Middle frontal gyrus (tissue), 1 donor: ENCODE data around the gene C11orf16.
A peak's percentile ranks its signal among the peaks of the same experiment; 100 is the strongest.
"Not testable (repeated sequence)": the region's sequence is repeated elsewhere in the genome, so short reads cannot be mapped to it uniquely, and the experiment has no call there.

Source experiments
- DNase-seq: peaks from one replicate; pipeline ENCODE4 v3.0.0-alpha.2; 2015; ENCODE audit warnings: low spot score; ENCODE audit errors: extremely low spot score

The C11orf16 gene, protein sequence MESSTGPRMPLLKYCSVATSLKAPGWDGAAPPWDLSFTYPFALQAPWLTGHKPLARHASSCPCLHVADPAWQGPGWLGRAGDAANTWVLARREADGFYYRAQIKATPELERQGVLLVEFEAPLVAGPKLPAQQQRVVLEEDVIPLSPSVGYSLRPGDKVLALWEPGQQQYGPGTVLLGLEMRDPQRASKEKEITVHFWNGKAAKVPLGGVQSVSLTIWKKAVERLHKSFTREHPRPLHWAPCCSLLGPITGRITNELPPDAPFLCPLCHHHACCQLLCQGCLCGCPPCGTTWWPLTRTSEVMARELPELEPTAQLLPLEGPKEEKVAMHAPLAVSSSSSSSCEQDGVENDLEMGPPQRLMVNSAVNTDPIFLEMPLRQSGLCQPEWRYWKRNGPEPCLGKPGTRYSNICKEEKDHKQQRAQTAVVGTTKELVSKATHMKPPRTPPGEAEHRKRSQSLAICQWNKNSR

DNA sequence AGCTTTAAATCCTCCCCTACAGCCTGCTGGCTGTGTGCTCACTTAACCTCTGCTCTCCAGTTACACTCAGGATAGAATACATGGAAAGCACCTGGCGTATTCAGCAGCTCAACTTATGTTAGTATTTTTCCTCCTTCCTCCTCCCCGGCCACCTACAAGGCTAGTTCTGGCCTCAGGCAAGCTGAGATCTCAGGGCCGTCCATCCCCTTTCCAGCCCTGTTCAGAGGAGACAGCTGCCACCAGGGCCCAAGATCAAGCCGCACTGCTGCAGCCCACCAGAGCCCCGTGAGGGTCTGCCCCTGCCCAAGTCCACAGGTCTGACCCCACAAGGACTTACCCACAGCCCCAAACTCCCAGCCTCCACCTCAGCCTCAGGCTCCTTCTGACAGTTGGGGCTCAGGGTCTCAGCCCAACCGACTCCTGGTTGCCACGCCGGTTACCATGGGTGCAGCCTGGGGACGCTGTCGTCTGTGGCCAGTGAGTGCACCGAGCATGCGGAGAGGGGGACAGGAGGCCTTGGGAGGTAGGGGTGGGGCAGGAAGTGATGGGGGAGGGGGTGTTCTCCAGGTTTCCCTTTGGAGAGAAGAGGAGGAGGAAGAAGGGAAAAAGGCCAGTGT, at the start of gene C11orf16:
C11orf16 (minus strand) TSS at position 384 of the 617 bp plus-strand sequence. CDS start 639 bp downstream, outside the sequence.
- no peak for DNase-seq

DNA sequence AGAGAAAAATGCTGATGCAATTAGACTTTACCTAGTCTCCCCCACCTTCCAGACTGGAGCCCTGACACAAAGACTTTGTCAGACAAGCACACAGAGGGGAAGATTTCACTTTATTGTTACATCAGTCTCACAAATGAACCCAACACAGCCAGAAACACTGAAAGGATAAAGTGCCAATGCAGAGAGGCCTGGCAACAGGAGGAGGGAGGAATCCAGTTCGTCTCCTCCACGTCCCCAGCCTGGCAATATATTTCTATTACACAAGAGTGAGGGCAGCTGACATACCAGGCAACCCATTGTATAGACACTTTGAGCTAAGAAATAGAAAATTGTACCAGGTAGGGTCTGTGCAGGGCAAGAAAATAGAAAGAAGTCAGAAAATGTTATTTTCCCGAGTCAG, 47.7 kb upstream of the C11orf16 start:
- no peak for DNase-seq

DNA sequence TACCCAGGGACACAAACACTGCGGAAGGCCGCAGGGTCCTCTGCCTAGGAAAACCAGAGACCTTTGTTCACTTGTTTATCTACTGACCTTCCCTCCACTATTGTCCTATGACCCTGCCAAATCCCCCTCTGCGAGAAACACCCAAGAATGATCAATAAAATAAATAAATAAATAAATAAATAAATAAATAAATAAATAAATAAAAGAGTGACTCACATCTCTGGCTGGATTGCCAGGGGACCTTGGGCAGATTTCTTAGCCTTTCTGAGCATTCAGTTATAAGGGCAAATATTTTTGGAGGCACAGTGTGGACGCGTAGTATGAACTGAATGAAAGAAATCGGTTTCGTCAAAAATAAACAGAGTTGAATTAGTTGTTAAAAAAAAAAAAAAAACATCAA, 46.6 kb upstream of the C11orf16 start:
- not testable (repeated sequence) for DNase-seq

DNA sequence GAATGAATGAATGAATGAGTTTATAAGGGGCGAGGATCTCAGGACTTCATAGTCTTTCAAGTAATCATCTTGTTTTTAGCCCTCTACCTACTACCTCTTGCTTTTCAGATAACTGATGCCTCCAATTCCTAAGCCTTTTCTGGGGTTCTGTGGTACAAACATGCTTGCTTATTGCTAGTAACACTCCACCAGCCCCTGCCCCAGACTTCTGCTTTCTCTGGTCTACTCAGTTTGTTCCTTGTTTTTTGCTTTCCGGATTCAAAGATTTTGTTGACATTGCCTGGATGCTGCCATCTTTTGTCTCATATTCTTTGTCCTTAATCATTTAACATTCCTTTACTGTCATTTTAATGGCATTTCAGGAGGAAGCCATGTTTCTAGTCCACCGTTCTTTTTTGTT, 40.4 kb upstream of the C11orf16 start:
- DNase-seq, result no peak

DNA sequence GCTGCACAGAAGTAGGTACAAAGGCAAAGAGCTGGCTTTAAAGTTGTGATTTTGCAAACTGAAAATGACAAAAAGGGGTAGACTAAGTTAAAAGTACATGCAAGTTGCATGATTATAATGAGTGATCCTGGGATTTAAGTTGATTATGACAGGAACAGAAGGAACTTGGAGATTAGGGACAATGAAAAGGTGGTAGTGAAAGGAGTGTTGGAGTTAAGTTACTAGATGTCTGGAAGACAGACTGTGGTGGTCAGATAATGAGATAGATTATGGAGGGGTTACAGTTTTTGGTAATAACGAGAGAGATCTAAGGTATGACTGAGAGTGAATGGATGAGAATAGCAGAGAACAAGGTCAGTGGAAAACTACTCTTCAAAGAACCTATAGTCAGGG, 39.2 kb upstream of the C11orf16 start:
- no peak for DNase-seq

DNA sequence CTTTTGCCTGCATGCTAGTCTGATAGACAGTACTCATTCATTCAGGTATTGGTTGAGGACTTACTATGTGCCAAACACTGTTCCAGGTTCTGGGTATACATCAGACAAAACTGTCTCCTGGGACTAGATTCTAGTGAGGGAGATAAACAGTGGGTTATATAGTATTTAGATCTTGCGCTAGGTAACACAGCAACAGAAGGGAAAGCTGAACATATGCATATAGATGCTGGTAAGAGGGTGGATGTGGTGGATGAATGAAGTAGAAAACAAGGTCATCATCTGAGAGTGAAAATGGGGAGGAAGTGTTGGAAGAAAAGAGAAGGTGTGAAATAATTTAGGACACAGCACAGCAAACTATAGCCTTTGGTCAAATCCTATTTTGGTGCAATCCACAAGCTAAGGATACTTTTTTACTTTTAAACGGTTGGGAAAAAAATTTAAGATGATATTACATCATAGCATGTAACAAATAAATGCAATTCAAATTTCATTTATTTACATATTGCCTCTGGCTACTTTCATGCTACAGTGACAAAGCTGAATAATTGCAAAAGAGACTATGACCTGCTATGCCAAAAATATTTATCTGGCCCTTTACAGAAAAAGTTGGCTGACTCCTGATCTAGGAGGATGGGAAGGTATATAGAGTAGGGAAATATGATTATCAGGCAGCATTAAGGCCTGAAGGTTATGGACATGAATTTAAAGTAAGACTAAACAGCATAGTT, 38.6 kb upstream of the C11orf16 start:
- no peak for DNase-seq

DNA sequence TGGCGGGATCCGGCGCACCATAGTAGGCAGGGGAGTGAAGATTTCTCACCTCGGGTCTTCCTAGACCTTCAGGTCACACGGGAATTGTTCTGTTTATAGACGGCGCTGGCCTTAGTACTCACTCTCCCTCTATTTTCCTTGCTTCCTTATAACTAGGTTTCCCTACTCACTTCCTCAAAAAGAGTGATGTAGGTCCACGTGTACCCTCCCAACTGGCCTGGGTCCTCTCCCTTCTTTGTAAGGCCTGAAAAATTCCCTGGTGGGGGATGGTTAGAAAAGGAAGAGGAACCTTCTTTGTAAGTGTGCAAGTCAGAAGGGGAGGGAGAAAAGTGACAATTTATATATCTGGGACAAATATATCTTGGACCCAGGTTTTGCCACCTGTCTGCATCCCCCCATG, 34.4 kb upstream of the C11orf16 start:
- no peak for DNase-seq

DNA sequence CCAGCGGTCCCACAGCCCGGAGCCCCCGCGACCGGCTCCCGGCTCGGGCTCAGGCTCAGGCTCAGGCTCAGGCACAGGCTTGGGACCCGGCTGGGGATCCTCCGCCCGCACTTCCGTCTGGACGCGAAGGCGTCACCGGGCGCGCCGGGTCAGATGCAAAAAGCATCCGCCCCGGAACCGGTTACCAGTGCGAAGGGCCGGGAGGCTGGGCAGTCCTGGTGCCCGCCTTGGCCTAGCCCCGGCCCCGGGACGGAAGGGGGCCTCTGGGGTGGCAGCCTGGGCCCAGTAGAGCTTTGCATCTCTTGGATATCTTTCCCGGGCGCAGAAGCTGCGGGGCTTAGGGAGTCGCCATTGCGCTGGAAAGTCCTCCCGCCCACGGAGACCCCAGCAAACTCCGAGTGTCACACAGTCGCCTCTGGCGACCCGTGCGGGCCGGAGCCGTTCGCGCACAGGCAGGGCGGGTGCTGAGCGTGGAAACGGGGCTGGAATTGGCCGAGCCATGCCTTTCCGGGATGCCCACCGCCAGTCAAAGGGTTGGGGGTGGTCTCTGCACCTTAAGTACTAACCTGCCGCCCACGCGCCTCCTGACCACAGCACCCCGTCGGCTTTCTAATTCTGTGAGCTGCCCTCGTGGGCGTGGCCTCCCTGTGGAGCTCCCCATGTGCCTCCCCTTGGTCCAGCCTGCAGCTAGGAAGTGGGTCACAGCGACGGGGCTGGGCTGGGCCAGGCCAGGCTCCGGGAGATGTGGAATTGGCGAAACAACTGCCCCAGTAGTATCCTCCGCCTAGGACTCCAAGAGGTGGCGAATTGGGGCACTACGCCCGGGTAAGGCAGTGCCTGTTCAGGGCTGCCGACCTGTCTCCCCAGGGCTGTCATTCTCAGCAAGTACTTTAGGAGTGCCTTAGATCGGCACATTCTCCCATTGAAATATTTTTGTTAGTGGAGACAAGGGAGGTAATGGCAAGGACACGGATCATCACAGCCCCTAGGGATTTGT, 31.9 kb upstream of the C11orf16 start, which contains the start of gene TMEM9B:
TMEM9B (minus strand) TSS at position 119 of the 997 bp plus-strand sequence. CDS start 129 bp downstream, outside the sequence.
- peak; percentile 88 for DNase-seq

DNA sequence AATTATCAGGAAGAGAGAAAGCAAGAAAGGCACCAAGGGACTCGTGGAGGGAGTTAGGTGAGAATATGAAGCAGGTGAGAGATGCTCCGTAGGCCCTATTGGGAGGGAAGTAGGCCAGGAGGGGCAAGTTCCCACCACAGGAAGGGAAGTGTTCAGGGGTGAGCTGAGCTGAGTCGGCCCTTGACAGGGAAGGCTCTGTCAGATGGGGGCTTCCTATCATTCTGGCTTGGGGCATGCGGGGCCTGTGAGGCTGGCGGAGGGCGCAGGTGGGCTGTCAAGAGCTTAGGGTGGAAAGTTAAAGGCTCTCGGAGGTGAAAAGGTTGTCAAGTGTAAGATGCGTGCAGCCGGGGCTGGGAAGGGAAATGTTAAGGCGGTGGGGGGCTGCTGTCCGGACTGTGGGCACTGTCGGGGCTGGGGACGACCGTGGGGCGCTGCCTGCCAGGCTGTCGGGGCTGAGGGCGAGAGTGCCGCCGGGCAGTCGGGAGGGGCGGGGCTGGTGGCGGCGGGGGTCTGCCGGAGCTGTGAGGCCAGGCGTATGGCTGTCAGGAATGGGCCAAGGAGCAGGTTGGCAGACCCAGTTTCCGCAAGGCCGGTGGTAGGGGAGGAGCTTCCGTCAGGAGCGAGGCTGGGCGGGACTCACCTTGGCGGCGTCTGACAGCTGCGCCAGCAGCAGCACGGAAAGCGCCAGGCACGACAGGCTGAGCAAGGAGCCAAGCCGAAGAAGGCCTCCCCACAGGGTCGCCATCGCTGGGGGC, 31.0 kb upstream of the C11orf16 start:
- no peak for DNase-seq

DNA sequence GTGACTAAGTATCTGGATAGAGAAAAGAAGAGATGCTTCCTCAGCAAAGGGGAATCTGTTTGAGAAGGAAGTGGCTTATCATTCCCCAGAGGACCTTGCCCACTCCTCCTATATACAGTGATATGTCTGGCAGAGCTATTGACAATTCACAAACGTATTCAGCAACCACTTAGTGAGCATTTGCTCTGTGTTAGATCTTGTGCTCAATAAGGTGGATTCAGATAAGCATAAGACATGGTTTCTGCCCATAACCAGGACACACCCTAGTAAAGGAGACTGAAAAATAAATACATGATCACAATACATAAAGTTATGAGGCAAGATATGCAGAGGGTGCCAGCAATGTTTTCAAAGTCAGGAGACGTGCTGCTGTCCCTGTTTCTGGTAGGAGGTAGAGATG, 30.1 kb upstream of the C11orf16 start:
- DNase-seq, result no peak

DNA sequence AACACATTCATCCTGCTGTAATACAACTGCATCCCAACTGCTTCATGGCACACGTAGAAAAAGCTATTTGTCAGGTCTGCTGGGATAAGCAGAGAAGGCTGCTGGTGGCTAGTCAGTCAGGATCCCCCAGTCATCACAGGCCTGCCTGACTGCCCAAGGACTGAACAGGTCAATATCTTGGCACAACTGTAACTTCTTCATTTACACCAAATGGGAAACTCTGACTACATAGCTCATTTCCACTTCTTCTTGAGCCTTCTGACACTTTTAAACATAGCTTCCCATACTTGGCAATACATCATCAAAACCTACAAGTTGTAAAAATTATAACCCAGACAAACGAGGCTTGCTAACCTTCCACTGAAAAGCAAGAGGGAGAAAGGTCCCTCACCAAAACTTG, 28.7 kb upstream of the C11orf16 start:
- DNase-seq, result no peak

DNA sequence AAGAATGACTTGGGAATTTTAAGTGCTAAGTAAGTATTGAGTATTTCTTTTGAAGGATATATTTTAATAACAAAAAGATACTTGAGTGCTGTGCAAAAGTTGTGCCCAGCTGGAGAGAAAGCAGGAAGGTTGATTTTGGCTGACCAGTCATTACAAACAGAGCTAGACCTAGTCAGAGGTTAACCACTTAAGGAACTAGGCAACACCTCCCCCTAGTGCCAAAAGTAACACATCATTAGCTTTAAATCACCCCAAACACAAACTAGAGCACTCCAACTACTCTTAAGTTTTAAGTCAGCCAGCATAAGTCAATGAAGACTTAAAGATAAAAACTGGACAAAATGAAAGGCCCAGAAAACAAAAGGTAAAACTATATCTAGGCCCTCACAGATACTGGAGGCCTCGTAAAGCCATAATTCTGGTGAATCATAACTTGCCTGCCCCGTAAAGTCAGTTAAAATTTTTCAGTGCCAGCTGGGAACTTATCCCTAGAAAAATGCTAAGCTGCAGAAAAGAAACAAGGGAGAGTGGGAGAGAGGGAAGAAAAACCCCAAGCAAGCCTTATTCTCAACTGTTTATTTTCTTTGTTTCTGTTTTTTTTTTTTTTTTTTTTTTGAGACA, 26.9 kb upstream of the C11orf16 start:
- no peak for DNase-seq

DNA sequence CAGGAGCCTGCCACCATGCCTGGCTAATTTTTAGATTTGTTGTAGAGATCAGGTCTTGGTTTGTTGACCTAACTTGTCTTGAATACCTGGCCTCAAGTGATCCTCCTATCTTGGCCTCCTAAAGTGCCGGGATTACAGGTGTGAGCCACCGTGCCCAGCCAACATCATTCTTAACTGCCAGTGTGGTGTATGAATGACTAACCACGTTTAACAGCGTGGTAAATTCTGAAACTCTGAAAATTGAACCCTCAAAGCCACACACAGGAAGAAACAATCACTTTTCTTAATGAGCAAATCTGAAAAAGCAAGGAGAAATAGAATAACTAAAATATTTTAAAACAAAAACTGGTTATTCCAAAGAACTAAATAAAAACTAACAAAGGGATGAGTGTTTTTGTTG, 24.1 kb upstream of the C11orf16 start:
- DNase-seq, result no peak

DNA sequence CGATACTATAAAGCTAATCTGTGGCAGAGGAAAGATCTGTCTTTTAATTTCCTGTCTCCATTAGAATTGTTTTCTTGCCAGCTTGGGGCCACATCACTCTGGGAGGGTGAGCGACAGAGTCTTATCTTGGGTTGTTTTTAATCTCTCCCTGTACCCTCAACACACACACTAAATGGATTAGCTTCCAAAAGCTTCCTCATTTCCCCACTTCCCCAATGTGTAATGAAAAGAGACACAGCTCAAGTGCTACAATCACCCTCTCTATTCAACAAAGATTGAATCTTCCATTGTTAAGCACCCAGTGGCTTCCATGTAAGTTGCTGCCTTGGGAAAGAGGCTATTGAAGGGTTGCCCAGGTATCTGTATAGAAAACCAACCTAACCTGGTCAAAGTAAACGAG, 16.1 kb upstream of the C11orf16 start:
- DNase-seq, result no peak

DNA sequence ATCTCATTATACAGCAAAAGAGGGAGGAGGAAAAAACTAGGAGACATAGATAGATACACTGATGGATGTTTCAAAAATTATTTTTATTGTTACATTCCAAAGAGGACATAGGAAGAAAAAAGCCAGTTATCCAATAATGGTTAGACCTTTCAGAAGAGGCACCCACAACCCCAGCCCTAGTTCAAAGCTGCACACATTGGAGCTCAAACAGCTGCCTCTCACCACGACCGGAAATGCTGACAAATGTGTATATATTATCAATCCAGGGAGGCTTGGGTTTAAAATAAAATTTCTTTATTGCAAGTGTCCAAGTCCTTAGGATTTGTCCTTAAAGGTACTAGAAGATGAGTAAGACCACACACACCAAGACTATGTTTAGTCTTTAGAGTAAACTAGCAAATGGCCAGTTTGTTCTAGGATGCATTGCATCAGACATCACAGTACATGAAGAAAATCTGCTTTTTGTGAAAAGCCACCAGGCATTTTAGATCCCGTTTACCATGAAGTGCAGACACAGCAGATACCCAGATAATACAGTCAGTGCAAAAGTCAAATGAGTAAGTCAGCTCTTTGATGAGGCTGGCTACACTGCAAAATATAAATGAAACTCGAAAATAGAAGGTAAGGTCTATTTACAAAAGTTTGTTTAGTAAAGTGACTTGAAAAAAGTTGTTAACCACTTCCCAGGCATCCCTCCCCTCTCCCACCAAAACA, 14.6 kb upstream of the C11orf16 start:
- DNase-seq, result no peak

DNA sequence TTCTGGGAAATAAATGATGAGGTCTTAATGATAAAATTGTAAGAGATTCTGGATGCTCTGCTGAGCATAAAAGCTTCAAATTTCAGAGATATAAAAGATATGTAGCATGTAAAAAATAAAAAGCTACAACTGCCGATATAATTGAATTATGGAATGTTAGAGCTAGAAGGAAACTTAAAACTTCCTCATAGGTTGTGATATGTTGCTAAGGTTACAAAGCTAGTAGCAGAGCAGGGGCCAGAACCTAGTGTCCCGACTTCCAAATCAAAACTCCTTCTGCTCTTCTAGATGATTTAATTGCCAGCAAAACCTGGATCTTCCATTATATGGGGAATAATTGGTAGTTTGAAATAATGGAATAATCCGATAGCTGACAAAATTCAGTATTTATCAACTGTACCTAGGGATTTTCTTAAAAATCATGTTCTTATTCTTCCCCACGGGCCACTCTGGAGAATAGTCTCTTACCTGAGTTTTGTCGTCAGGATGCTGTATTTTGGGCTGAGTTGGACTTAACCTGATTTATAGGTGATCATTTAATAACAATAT, 9.8 kb upstream of the C11orf16 start, which contains the start of gene ASCL3:
ASCL3 (minus strand) TSS at position 499 of the 549 bp plus-strand sequence. CDS start 4,855 bp downstream, outside the sequence.
- no peak for DNase-seq

DNA sequence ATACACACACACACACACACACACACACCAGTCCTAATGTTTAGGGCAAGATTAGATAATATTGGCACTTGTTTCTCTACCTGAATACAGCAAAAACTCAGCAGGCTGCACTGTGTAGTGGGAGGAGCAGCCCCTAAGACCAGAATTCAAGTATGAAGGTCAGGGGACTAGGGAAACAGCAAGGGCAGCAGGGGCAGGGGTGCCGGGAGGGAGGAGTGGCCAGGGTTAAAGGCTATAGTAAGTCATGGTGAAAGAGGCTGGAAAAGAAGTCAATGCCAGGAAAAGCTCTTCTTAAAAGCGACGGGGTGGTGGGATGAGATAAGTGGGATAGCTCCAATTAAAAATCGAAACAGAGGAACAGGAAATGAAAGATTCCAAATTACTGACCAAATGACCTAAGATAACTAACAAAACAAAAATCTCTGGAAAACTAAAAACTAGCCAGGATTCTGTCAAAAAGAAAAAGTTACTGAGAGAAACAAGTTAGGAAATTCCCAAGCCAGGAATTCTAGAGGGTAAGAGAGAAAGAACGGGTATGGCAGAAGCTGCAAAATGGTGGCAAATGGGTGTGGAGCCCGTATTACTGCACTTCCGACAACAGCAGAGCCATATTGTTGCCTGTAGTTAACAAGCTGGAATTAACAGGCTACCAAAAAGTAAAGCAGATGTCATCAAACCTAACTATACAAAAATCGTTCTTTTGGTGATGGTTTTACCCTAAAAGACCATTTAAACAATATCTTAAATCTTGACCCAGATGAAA, 8.8 kb upstream of the C11orf16 start:
- DNase-seq, result no peak

DNA sequence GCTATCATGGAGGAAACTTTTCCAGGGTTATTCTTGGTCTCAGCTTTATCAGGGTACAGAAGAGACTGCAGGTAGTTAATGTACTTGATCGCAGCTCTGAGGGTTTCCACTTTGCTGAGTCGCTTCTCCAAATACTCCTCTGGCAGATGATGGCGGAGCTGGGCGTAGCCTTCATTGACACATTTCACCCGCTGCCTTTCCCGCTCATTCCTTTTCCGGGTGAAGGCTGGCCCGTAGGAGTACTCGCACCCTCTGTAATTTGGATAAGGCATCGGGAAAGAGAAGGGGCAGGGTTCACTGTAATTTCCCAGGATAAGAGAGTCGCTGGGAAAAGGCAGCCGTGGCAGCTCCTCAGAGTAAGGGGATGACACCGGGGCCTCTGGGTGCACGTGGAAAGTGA, 4.9 kb upstream of the C11orf16 start:
- DNase-seq, result no peak
